Mucosa of descending colon (tissue), 3 donors: ENCODE measurements around the gene CCDC24. TPM values are rescaled to one million over a fixed set of nuclear protein-coding genes. Genes with fewer than 3 reads are reported as not detected.

Experiments used
- ATAC-seq: fragments of 200-7000 bp; cut with Tn5 transposase; one replicate; pipeline ENCODE4 v1.9.1; 2020; ENCODE audit warnings: mild to moderate bottlenecking, moderate library complexity
- DNase-seq, 3 donors: peaks; one replicate each; pipeline ENCODE4 v3.0.0-alpha.2; 2020
- H3K36me3 ChIP-seq: fragments of 200-600 bp; one replicate; pipeline ENCODE4 v1.8.0; 2021; ENCODE audit warnings: low read depth, mild to moderate bottlenecking
- H3K4me1 ChIP-seq: fragments of 200-600 bp; one replicate; pipeline ENCODE4 v1.8.0; 2021; ENCODE audit warnings: low read depth, mild to moderate bottlenecking
- H3K4me3 ChIP-seq: fragments of 200-600 bp; one replicate; pipeline ENCODE4 v1.8.0; 2021; ENCODE audit warnings: mild to moderate bottlenecking
- H3K9me3 ChIP-seq: fragments of 200-600 bp; one replicate; pipeline ENCODE4 v1.8.0; 2021; ENCODE audit warnings: mild to moderate bottlenecking
- intact Hi-C, 2 donors: fragments of 100-400 bp; cut with DNase I in 1 of 2; cut with micrococcal nuclease in 1 of 2; formaldehyde crosslinking; loops; one replicate each; pipeline versions ENCODE4 v1.11.0 to v1.11.1; 2022; cut with DNase I, micrococcal nuclease
- total RNA-seq, 3 donors: library from RNA; stranded (reverse); fragmentation: NEBNext Ultra II Directional in 2 of 3; extraction: Animal tissue kit (Norgen Biotek cat#: 25700) in 2 of 3; gene quantifications; one replicate each; pipeline versions ENCODE4 v1.2.1 to v1.2.4, GENCODE V29; 2021 to 2023
- TF ChIP-seq, protein P1 (sequence below): fragments of 200-600 bp; IDR thresholded peaks from one replicate; pipeline ENCODE4 v1.8.0; 2022; ENCODE audit warnings: antibody characterized with exemption, mild to moderate bottlenecking
- donor health status: DM: no; HTN: no; CAD: no; lungs with moderate emphysema.
- donor health status: DM: no; HTN: no; CAD: no.
- donor health status: DM: no; HTN: yes; CAD: no.

Gene CCDC24
- total RNA-seq, 3 donors from 2014 or later, result 13.4 to 19.6 (median 16.9) TPM

DNA sequence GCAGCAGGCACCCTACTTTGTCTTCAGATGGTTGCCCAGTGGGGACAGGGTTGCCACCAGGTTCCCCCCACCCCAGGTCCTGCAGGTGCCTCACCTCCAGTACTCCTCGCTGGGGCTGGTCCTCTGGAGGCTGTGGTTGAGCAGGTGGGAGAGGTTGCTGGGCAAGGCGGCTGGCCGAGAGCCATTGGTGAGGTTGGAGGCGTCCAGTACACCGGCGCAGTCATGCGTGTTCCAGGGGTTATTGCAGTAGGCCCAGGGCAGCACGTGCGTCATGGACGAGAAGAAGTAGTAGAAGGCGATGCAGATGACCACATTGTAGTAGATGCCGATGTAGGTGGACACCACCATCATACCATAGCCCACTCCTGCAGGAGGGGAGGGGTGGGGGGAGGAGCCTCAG is 16.9 kb downstream of the CCDC24 start:
- TF ChIP-seq, protein P1, sequence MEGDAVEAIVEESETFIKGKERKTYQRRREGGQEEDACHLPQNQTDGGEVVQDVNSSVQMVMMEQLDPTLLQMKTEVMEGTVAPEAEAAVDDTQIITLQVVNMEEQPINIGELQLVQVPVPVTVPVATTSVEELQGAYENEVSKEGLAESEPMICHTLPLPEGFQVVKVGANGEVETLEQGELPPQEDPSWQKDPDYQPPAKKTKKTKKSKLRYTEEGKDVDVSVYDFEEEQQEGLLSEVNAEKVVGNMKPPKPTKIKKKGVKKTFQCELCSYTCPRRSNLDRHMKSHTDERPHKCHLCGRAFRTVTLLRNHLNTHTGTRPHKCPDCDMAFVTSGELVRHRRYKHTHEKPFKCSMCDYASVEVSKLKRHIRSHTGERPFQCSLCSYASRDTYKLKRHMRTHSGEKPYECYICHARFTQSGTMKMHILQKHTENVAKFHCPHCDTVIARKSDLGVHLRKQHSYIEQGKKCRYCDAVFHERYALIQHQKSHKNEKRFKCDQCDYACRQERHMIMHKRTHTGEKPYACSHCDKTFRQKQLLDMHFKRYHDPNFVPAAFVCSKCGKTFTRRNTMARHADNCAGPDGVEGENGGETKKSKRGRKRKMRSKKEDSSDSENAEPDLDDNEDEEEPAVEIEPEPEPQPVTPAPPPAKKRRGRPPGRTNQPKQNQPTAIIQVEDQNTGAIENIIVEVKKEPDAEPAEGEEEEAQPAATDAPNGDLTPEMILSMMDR, result no peak
- Histone ChIP-seq H3K4me3 (no peak overlapping the region), H3K9me3 (no peaks in the 10 kb centered on the region), H3K4me1 (peaks cover 22% of the 10 kb centered on the region), H3K36me3 (no peaks in the 10 kb centered on the region)
- no peak for ATAC-seq
- intact Hi-C loops, result loop anchor here in 1 of 2 donors (5.0 kb wide), 1 partner anchor 39 kb away; no protein-coding TSS in a partner anchor
- DNase-seq, result no peak

DNA sequence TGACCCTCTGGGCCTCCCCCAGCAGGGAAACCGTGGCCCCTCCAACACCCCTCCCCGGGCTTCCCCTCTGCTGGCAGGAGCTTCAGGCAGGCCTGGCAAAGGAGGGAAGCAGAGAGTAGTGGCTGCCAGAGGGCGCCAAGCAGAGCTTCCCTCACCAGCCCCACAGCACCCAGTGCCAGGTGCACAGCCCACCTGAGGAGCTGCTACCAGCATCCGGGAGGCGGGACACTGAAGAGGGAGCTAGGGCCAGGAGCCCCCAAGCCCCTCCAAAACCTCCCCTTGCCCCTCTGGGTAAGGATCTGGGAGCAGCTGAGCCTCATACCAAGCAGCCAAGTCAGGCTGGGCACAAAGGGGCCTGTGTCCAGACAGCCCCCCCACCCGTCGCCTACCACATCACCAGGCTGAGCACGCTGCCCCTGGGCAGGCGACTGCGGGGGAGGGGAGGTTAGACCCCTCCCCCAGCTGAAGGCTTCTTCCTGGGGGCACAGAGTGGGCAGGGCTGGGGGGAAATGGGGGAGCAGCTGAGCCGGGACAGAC is 19.6 kb downstream of the CCDC24 start:
- H3K9me3 ChIP-seq, result no peaks in the 10 kb centered on the region
- ATAC-seq, result no peak
- intact Hi-C loops, result no loop called here

DNA sequence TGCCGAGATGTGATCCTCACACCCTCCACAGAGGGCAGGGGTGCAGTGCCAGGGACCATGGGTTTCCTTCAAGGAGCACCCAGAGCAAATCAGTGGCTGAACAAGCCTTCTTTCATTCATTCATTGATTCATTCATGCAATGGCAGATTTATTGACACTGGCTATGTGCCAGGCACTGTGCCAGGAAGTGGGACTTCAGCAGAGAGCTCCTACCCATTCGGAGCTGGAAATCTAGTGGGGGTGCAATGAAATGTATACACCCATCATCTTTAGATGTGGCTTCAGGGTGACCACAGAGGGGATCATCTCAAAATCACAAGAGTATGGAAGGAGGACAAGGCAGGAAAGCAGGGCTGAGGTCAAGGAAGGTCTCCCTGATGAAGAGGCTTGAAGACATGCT is 21.0 kb downstream of the CCDC24 start:
- peak; percentile 2 for ATAC-seq
- intact Hi-C loops, result no loop called here
- DNase-seq, result peak in 1 of 3 donors; percentile 62
- Histone ChIP-seq H3K4me3 (no peak overlapping the region), H3K9me3 (no peaks in the 10 kb centered on the region), H3K36me3 (no peaks in the 10 kb centered on the region), H3K4me1 (peaks cover 32% of the 10 kb centered on the region)
- TF ChIP-seq, protein P1, result no peak

More for the DNA sequence above, 19.6 kb downstream of the CCDC24 start:
- no peak for DNase-seq
- TF ChIP-seq, protein P1, result no peak
- Histone ChIP-seq H3K4me1 (peaks cover 32% of the 10 kb centered on the region), H3K4me3 (no peak overlapping the region), H3K36me3 (no peaks in the 10 kb centered on the region)

DNA sequence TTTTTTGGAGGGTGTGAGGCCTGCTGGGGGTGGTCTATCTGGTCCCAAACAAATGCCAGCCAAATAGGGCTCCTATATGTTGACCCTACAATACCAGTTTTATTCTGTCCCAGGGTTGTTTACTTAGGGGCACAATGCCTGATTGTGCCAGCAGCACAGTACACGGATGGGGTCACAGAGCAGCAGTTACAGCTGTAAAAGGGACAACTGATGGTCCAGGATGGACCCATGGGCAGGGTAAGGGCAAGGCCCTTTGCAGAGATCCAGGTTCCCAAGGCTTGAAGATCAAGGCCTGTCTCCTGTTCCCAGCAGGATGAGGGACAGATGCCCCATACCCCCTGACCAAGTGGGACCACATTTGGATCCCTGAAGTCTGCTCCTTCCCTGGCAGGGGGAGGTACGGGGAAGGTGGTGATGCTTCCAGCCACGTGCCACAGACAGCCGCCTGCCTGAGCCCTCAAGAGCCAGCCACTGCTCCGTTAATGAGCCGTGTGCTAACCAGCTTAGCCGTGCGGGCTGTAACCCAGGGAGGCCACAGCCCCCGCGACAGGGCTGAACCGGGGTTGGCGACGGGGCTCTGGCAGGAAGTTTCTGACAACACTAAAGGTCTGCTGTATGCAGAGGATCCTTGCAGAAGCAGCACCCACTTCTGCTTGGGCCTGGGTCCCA is 21.7 kb downstream of the CCDC24 start:
- peak in 1 of 3 donors; percentile 28 for DNase-seq
- ATAC-seq, result no peak
- no peaks in the 10 kb centered on the region for H3K9me3 ChIP-seq
- H3K4me1 ChIP-seq, result peaks cover 32% of the 10 kb centered on the region
- TF ChIP-seq, protein P1, result no peak
- H3K4me3 ChIP-seq, result no peak overlapping the region
- H3K36me3 ChIP-seq, result no peaks in the 10 kb centered on the region
- intact Hi-C loops, result no loop called here

DNA sequence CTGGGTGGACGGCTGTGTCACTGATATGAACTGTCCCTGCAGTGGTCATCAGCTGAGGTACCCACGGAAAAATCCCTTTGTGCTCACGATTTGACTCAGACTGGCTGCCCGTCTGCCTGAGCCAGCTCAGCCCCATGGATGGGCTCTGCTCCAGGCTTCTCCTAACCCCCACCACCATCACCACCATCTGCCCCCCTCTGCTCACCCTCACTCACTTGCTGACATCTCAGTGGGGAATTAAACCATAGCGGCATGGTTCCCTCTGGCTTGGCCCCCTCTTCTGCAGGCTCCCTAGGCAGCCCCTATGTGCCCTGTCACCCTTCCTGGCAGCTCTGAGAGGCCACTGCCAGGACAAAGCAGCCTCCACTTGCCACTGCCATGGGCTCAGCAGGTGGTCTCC is 22.6 kb downstream of the CCDC24 start:
- no peak overlapping the region for H3K4me3 ChIP-seq
- intact Hi-C loops, result no loop called here
- peak in 1 of 3 donors; percentile 47 for DNase-seq
- no peak for ATAC-seq
- H3K36me3 ChIP-seq, result no peaks in the 10 kb centered on the region
- TF ChIP-seq, protein P1, result no peak
- no peaks in the 10 kb centered on the region for H3K9me3 ChIP-seq
- peaks cover 32% of the 10 kb centered on the region for H3K4me1 ChIP-seq
